Liver (tissue), 9 donors: Measurements from ENCODE around the gene SLC25A42. TPM values are rescaled to one million over a fixed set of nuclear protein-coding genes. Genes with fewer than 3 reads are reported as not detected.

Experiments
- DNase-seq: peaks from one replicate; pipeline ENCODE4 v3.0.0-alpha.2; 2017; ENCODE audit warnings: low spot score
- H3K27ac ChIP-seq, 2 donors: one replicate each; pipeline ENCODE4 v1.7.0; 2013; ENCODE audit warnings: inconsistent platforms in 2 of 2, low read length in 2 of 2, control low read depth in 1 of 2, low read depth in 1 of 2, mild to moderate bottlenecking in 1 of 2
- H3K27me3 ChIP-seq, 4 donors: one replicate each; pipeline versions ENCODE4 v1.6.1 to v1.7.0; 2013; ENCODE audit warnings: low read length in 3 of 4, inconsistent platforms in 1 of 4, mild to moderate bottlenecking in 1 of 4, moderate library complexity in 1 of 4; ENCODE audit not compliant: control insufficient read depth in 4 of 4, insufficient read depth in 4 of 4
- H3K36me3 ChIP-seq, 4 donors: one replicate each; pipeline versions ENCODE4 v1.6.1 to v1.7.0; 2013; ENCODE audit warnings: low read length in 3 of 4, mild to moderate bottlenecking in 3 of 4, low read depth in 1 of 4, moderate library complexity in 1 of 4; ENCODE audit not compliant: control insufficient read depth in 4 of 4, insufficient read depth in 3 of 4
- H3K4me1 ChIP-seq, 4 donors: one replicate each; pipeline versions ENCODE4 v1.6.1 to v1.7.0; 2013; ENCODE audit warnings: low read length in 3 of 4, mild to moderate bottlenecking in 3 of 4, moderate library complexity in 1 of 4; ENCODE audit not compliant: control insufficient read depth in 4 of 4, insufficient read depth in 4 of 4
- H3K4me3 ChIP-seq, 3 donors: one replicate each; pipeline versions ENCODE4 v1.6.1 to v1.7.0; 2013; ENCODE audit warnings: low read length in 3 of 3, control low read depth in 1 of 3, low read depth in 1 of 3, mild to moderate bottlenecking in 1 of 3
- H3K9ac ChIP-seq, 2 donors: one replicate each; pipeline ENCODE4 v1.7.0; 2013; ENCODE audit warnings: low read length in 2 of 2, mild to moderate bottlenecking in 2 of 2, moderate library complexity in 2 of 2, control low read depth in 1 of 2, low read depth in 1 of 2
- H3K9me3 ChIP-seq, 4 donors: one replicate each; pipeline versions ENCODE4 v1.6.1 to v1.7.0; 2013; ENCODE audit warnings: low read length in 3 of 4; ENCODE audit not compliant: control insufficient read depth in 4 of 4
- CTCF ChIP-seq: fragments of 150-350 bp; IDR thresholded peaks from 2 replicates; pipeline ENCODE4 v1.5.1; 2017; ENCODE audit warnings: improper control_type of control experiment, low read depth, low read length; ENCODE audit not compliant: missing input control
- EGR1 ChIP-seq, 2 donors: IDR thresholded peaks; 2 replicates each; pipeline ENCODE4 v1.6.1; 2016 to 2018; ENCODE audit warnings: antibody characterized with exemption in 2 of 2, low read depth in 2 of 2
- FOXA1 ChIP-seq: IDR thresholded peaks from 2 replicates; pipeline ENCODE4 v1.6.1; 2016; ENCODE audit warnings: antibody characterized with exemption
- FOXA2 ChIP-seq: IDR thresholded peaks from 2 replicates; pipeline ENCODE4 v1.6.1; 2016; ENCODE audit warnings: antibody characterized with exemption
- GABPA ChIP-seq, 2 donors: IDR thresholded peaks in 1 of 2; conservative IDR thresholded peaks in 1 of 2; 2 replicates each; pipeline ENCODE4 v1.6.1; 2016; ENCODE audit warnings: antibody characterized with exemption in 2 of 2, mild to moderate bottlenecking in 1 of 2, moderate library complexity in 1 of 2
- HNF4A ChIP-seq, 2 donors: conservative IDR thresholded peaks; 2 replicates each; pipeline ENCODE4 v1.6.1; 2016; ENCODE audit warnings: antibody characterized with exemption in 2 of 2, mild to moderate bottlenecking in 2 of 2
- HNF4G ChIP-seq: IDR thresholded peaks from 2 replicates; pipeline ENCODE4 v1.6.1; 2016; ENCODE audit warnings: antibody characterized with exemption
- JUND ChIP-seq, 2 donors: IDR thresholded peaks; 2 replicates each; pipeline ENCODE4 v1.6.1; 2016; ENCODE audit warnings: antibody characterized with exemption in 2 of 2
- NR2F2 ChIP-seq: IDR thresholded peaks from 2 replicates; pipeline ENCODE4 v1.6.1; 2016; ENCODE audit warnings: antibody characterized with exemption
- RAD21 ChIP-seq, 2 donors: IDR thresholded peaks; 2 replicates each; pipeline ENCODE4 v1.6.1; 2016; ENCODE audit warnings: antibody characterized with exemption in 2 of 2, mild to moderate bottlenecking in 2 of 2
- RXRA ChIP-seq, 2 donors: IDR thresholded peaks; 2 replicates each; pipeline ENCODE4 v1.6.1; 2017 to 2018; ENCODE audit warnings: antibody characterized with exemption in 2 of 2, mild to moderate bottlenecking in 1 of 2
- SP1 ChIP-seq: IDR thresholded peaks from 2 replicates; pipeline ENCODE4 v1.6.1; 2018; ENCODE audit warnings: antibody characterized with exemption, mild to moderate bottlenecking
- TAF1 ChIP-seq: conservative IDR thresholded peaks from 2 replicates; pipeline ENCODE4 v1.6.1; 2016; ENCODE audit warnings: antibody characterized with exemption, mild to moderate bottlenecking
- YY1 ChIP-seq: IDR thresholded peaks from 2 replicates; pipeline ENCODE4 v1.6.1; 2016; ENCODE audit warnings: antibody characterized with exemption, mild to moderate bottlenecking
- WGBS: extraction: QIAGEN DNeasy Blood & Tissue Kit; methylation state at CpG from one replicate; pipeline ENCODE4 v1.1.7; 2013; 5-methylcytosine and 5-hydroxymethylcytosine counted together
- polyA plus RNA-seq, 2 donors: library from polyadenylated mRNA; stranded (reverse) in 1 of 2; unstranded in 1 of 2; fragments of 200-250 nt in 1 of 2; fragments of >200 nt in 1 of 2; fragmentation: Nextera tagmentation in 1 of 2; extraction: Ambion mirVana in 1 of 2; gene quantifications; one replicate each; pipeline versions ENCODE4 v1.2.1 to v1.2.3, GENCODE V29; 2013 to 2015
- total RNA-seq, 2 donors: library from RNA; depleted of rRNA; stranded (reverse); fragments of >200 nt; gene quantifications; one replicate each; pipeline ENCODE4 v1.2.3, GENCODE V29; 2014
- TF ChIP-seq, protein P1 (sequence below): IDR thresholded peaks from 2 replicates; pipeline ENCODE4 v1.6.1; 2016; ENCODE audit warnings: antibody characterized with exemption, mild to moderate bottlenecking
- TF ChIP-seq, protein P2 (sequence below): IDR thresholded peaks from 2 replicates; pipeline ENCODE4 v1.6.1; 2016; ENCODE audit warnings: antibody characterized with exemption
- TF ChIP-seq, protein P3 (sequence below): IDR thresholded peaks from 2 replicates; pipeline ENCODE4 v1.6.1; 2016; ENCODE audit warnings: antibody characterized with exemption
- TF ChIP-seq, protein P4 (sequence below): IDR thresholded peaks from 2 replicates; pipeline ENCODE4 v1.6.1; 2016; ENCODE audit warnings: antibody characterized with exemption
- donor health status: healthy.
- donor health status: healthy.
- donor health status: healthy.
- donor health status: healthy.
- donor health status: healthy.

SLC25A42 gene
- total and polyA plus RNA-seq, 4 donors = 24.7 to 89.6 (median 60.2) TPM

GRCh38 chr19:19075126-19075525, 11.3 kb downstream of the SLC25A42 start:
- 93% methylated on average over 8 of the region's 8 CpGs for WGBS
- DNase-seq = no peak
- H3K27ac ChIP-seq = peak overlapping the region in 1 of 2 donors; percentile 12
- H3K4me3 ChIP-seq = no peak overlapping the region
- H3K36me3 ChIP-seq = peaks cover 0 to 3% (median under 1%) of the 10 kb centered on the region in 4 donors
- no peaks in the 10 kb centered on the region for H3K27me3 ChIP-seq
- no peak for TF ChIP-seq JUND (IDR thresholded peaks at IDR 0.05)
- no peak for TF ChIP-seq SP1
- no peak for TF ChIP-seq RXRA (IDR thresholded peaks at IDR 0.05)
- TF ChIP-seq EGR1 (IDR thresholded peaks at IDR 0.05; ENCODE audit: low read depth in 2 of 2) = no peak
- no peak for TF ChIP-seq RAD21 (IDR thresholded peaks at IDR 0.05)
- no peak for TF ChIP-seq CTCF
- no peak for TF ChIP-seq HNF4G
- TF ChIP-seq FOXA2 = no peak
- no peak for TF ChIP-seq FOXA1
- TF ChIP-seq GABPA (IDR thresholded peaks at IDR 0.05 in 1 of 2, conservative IDR thresholded peaks at IDR 0.05 in 1 of 2) = no peak
- TF ChIP-seq, protein P1, sequence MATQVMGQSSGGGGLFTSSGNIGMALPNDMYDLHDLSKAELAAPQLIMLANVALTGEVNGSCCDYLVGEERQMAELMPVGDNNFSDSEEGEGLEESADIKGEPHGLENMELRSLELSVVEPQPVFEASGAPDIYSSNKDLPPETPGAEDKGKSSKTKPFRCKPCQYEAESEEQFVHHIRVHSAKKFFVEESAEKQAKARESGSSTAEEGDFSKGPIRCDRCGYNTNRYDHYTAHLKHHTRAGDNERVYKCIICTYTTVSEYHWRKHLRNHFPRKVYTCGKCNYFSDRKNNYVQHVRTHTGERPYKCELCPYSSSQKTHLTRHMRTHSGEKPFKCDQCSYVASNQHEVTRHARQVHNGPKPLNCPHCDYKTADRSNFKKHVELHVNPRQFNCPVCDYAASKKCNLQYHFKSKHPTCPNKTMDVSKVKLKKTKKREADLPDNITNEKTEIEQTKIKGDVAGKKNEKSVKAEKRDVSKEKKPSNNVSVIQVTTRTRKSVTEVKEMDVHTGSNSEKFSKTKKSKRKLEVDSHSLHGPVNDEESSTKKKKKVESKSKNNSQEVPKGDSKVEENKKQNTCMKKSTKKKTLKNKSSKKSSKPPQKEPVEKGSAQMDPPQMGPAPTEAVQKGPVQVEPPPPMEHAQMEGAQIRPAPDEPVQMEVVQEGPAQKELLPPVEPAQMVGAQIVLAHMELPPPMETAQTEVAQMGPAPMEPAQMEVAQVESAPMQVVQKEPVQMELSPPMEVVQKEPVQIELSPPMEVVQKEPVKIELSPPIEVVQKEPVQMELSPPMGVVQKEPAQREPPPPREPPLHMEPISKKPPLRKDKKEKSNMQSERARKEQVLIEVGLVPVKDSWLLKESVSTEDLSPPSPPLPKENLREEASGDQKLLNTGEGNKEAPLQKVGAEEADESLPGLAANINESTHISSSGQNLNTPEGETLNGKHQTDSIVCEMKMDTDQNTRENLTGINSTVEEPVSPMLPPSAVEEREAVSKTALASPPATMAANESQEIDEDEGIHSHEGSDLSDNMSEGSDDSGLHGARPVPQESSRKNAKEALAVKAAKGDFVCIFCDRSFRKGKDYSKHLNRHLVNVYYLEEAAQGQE = no peak
- no peak for TF ChIP-seq YY1
- no peak for TF ChIP-seq TAF1
- TF ChIP-seq, protein P2, sequence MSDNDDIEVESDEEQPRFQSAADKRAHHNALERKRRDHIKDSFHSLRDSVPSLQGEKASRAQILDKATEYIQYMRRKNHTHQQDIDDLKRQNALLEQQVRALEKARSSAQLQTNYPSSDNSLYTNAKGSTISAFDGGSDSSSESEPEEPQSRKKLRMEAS = no peak
- no peak for TF ChIP-seq HNF4A (conservative IDR thresholded peaks at IDR 0.05)
- TF ChIP-seq, protein P3, sequence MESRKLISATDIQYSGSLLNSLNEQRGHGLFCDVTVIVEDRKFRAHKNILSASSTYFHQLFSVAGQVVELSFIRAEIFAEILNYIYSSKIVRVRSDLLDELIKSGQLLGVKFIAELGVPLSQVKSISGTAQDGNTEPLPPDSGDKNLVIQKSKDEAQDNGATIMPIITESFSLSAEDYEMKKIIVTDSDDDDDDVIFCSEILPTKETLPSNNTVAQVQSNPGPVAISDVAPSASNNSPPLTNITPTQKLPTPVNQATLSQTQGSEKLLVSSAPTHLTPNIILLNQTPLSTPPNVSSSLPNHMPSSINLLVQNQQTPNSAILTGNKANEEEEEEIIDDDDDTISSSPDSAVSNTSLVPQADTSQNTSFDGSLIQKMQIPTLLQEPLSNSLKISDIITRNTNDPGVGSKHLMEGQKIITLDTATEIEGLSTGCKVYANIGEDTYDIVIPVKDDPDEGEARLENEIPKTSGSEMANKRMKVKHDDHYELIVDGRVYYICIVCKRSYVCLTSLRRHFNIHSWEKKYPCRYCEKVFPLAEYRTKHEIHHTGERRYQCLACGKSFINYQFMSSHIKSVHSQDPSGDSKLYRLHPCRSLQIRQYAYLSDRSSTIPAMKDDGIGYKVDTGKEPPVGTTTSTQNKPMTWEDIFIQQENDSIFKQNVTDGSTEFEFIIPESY = no peak
- TF ChIP-seq NR2F2 = no peak
- TF ChIP-seq, protein P4, sequence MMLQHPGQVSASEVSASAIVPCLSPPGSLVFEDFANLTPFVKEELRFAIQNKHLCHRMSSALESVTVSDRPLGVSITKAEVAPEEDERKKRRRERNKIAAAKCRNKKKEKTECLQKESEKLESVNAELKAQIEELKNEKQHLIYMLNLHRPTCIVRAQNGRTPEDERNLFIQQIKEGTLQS = no peak
- H3K9me3 ChIP-seq = no peaks in the 10 kb centered on the region
- no peak overlapping the region for H3K9ac ChIP-seq
- peaks cover 0 to 43% (median 24%) of the 10 kb centered on the region in 4 donors for H3K4me1 ChIP-seq
